Peyer's patch (tissue), 4 donors: ENCODE data around the gene CD37.

Source experiments
- CTCF ChIP-seq, 6 experiments: fragments of 450-650 bp in 4 of 6; fragments of 200-600 bp in 2 of 6; sonication (generic) in 1 of 6; IDR thresholded peaks; one replicate each; pipeline ENCODE4 v1.5.1; 2017 to 2019; ENCODE audit warnings: antibody characterized with exemption in 6 of 6, mild to moderate bottlenecking in 3 of 6, moderate library complexity in 1 of 6
- POLR2A ChIP-seq, 2 donors: fragments of 450-650 bp; IDR thresholded peaks; one replicate each; pipeline ENCODE4 v1.5.1; 2017; ENCODE audit warnings: antibody characterized with exemption in 2 of 2, mild to moderate bottlenecking in 2 of 2, moderate library complexity in 2 of 2

GRCh38 chr19:49333811-49334288 lies 1.4 kb upstream of the CD37 start:
- TF ChIP-seq POLR2A (IDR thresholded peaks at IDR 0.05) (no peak), CTCF (IDR thresholded peaks at IDR 0.05) (no peak)
